Smooth muscle cell (in vitro differentiated cells): ENCODE data around the gene SUPT3H. TPM values are rescaled to one million over a fixed set of nuclear protein-coding genes. Genes with fewer than 3 reads are reported as not detected.

ENCODE experiments used
- DNase-seq: peaks from one replicate; lab custom pipeline; 2025; ENCODE audit not compliant: unreplicated experiment; lab: John Stamatoyannopoulos, UW
- H2AFZ ChIP-seq: fragments of 200-600 bp; sonication (generic); 2 replicates; pipeline ENCODE4 v1.6.0; 2016; ENCODE audit warnings: antibody characterized with exemption, low read depth, mild to moderate bottlenecking
- H3F3A ChIP-seq: fragments of 200-600 bp; sonication (generic); 2 replicates; pipeline ENCODE4 v1.6.0; 2017; ENCODE audit warnings: antibody characterized with exemption, low read depth
- H3K27ac ChIP-seq: fragments of 200-600 bp; sonication (generic); 2 replicates; pipeline ENCODE4 v1.5.1; 2016; ENCODE audit warnings: low read depth, mild to moderate bottlenecking
- H3K27me3 ChIP-seq: fragments of 200-600 bp; sonication (generic); 2 replicates; pipeline ENCODE4 v1.6.1; 2016; ENCODE audit warnings: low read depth, mild to moderate bottlenecking
- H3K36me3 ChIP-seq: fragments of 200-600 bp; sonication (generic); 2 replicates; pipeline ENCODE4 v1.5.1; 2016; ENCODE audit warnings: low read depth
- H3K4me1 ChIP-seq: fragments of 200-600 bp; sonication (generic); 2 replicates; pipeline ENCODE4 v1.5.1; 2016; ENCODE audit warnings: low read depth
- H3K4me2 ChIP-seq: fragments of 200-600 bp; sonication (generic); 2 replicates; pipeline ENCODE4 v1.6.0; 2016; ENCODE audit warnings: mild to moderate bottlenecking
- H3K4me3 ChIP-seq: fragments of 200-600 bp; sonication (generic); 2 replicates; pipeline ENCODE4 v1.5.1; 2016; ENCODE audit warnings: mild to moderate bottlenecking
- H3K79me2 ChIP-seq: fragments of 200-600 bp; sonication (generic); 2 replicates; pipeline ENCODE4 v1.6.0; 2016; ENCODE audit warnings: low read depth, mild to moderate bottlenecking
- H3K9ac ChIP-seq: fragments of 200-600 bp; sonication (generic); 2 replicates; pipeline ENCODE4 v1.6.0; 2016; ENCODE audit warnings: low read depth
- H3K9me3 ChIP-seq: fragments of 200-600 bp; sonication (generic); replicated peaks from 2 replicates; pipeline ENCODE4 v1.5.1; 2016; ENCODE audit warnings: low read depth
- H4K20me1 ChIP-seq: fragments of 200-600 bp; sonication (generic); 2 replicates; pipeline ENCODE4 v1.6.0; 2016; ENCODE audit warnings: low read depth
- CTCF ChIP-seq: fragments of 200-600 bp; sonication (generic); IDR thresholded peaks from 2 replicates; pipeline ENCODE4 v1.5.1; 2017; ENCODE audit warnings: borderline replicate concordance, mild to moderate bottlenecking, antibody characterized with exemption; ENCODE audit not compliant: insufficient read depth, poor library complexity, severe bottlenecking
- WGBS: methylation state at CpG from one replicate; pipeline ENCODE4 v1.1.7; 2016; ENCODE audit warnings: low lambda C conversion rate; 5-methylcytosine and 5-hydroxymethylcytosine counted together
- polyA plus RNA-seq: library from polyadenylated mRNA; unstranded; fragments of >200 nt; fragmentation: Nextera tagmentation; extraction: Ambion mirVana; gene quantifications from 2 replicates; pipeline ENCODE4 v1.2.1, GENCODE V29; 2016
- total RNA-seq: library from RNA; depleted of rRNA; stranded (reverse); fragments of >200 nt; gene quantifications from 2 replicates; pipeline ENCODE4 v1.2.3, GENCODE V29; 2014

SUPT3H gene
- total and polyA plus RNA-seq, 2 experiments from 2014 or later, result 19.4 to 22.9 TPM

GRCh38 chr6:44923444-44923843 is 454.3 kb downstream of the SUPT3H start:
- H2AFZ ChIP-seq, result no peak overlapping the region
- H3K36me3 ChIP-seq, result no peaks in the 10 kb centered on the region
- DNase-seq, result no peak
- WGBS, result 95% methylated on average over 1 of the region's 1 CpG
- H3K4me1 ChIP-seq, result no peaks in the 10 kb centered on the region
- no peak overlapping the region for H3K4me2 ChIP-seq
- no peaks in the 10 kb centered on the region for H3F3A ChIP-seq
- no peak overlapping the region for H3K4me3 ChIP-seq
- H3K79me2 ChIP-seq, result no peaks in the 10 kb centered on the region
- no peak for TF ChIP-seq CTCF
- no peak overlapping the region for H3K27ac ChIP-seq
- H3K9ac ChIP-seq, result no peak overlapping the region
- H3K9me3 ChIP-seq, result no peaks in the 10 kb centered on the region
- H4K20me1 ChIP-seq, result no peaks in the 10 kb centered on the region
- H3K27me3 ChIP-seq, result no peaks in the 10 kb centered on the region

- Histone ChIP-seq H4K20me1 (no peaks in the 10 kb centered on the region), H3K4me2 (no peak overlapping the region), H2AFZ (no peak overlapping the region), H3K9me3 (no peaks in the 10 kb centered on the region), H3K27me3 (no peaks in the 10 kb centered on the region), H3K4me3 (no peak overlapping the region), H3K4me1 (no peaks in the 10 kb centered on the region), H3K79me2 (no peaks in the 10 kb centered on the region), H3K36me3 (no peaks in the 10 kb centered on the region), H3K9ac (no peak overlapping the region), H3F3A (no peaks in the 10 kb centered on the region), H3K27ac (no peak overlapping the region)
- 94% methylated on average over 3 of the region's 3 CpGs for WGBS
- TF ChIP-seq CTCF, result no peak
- DNase-seq, result no peak
These were observed 455.9 kb downstream of the SUPT3H start for GRCh38 chr6:44921798-44922197.

- Histone ChIP-seq H4K20me1 (no peaks in the 10 kb centered on the region), H3K9ac (no peak overlapping the region), H3K4me1 (no peaks in the 10 kb centered on the region), H2AFZ (no peak overlapping the region), H3K4me3 (no peak overlapping the region), H3K27me3 (no peaks in the 10 kb centered on the region), H3K27ac (no peak overlapping the region), H3K9me3 (no peaks in the 10 kb centered on the region), H3F3A (no peaks in the 10 kb centered on the region), H3K36me3 (no peaks in the 10 kb centered on the region), H3K4me2 (no peak overlapping the region), H3K79me2 (no peaks in the 10 kb centered on the region)
- 77% methylated on average over 5 of the region's 5 CpGs for WGBS
- no peak for TF ChIP-seq CTCF
- DNase-seq, result no peak
These were observed 456.7 kb downstream of the SUPT3H start for GRCh38 chr6:44920952-44921491.

DNA sequence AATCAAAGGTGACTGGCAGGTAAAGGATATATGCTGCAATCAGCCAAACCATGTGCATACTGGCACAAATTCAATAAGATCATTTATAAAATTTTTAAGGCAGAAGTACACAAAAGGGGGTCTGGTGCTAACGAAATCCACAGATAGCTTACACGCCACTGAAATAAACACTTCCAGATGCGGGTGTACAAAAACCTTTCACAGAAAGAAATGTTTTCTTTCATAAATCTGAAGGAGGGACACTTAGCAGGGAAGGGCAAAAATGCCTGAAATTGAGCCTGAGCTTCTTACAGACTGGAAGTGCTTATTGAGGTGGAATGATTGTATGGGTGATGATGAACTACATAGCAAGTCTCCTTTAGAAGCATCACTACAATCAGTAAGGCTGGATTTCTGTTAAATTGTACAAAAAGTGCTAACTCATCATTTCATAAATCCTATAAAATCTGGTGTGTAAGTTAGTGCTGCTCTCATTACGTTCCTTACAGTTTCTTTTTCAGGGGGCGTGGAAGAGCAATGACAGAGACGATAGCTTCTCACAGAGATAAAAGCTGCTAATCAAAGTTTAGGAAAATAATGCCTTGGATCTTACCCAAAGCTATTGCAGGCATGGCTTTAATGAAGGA is 458.9 kb downstream of the SUPT3H start:
- Histone ChIP-seq H3K4me3 (no peak overlapping the region), H3K4me2 (no peak overlapping the region), H3K79me2 (no peaks in the 10 kb centered on the region), H3K9ac (no peak overlapping the region), H3K27ac (no peak overlapping the region), H3K36me3 (no peaks in the 10 kb centered on the region), H3F3A (no peaks in the 10 kb centered on the region), H4K20me1 (no peaks in the 10 kb centered on the region), H2AFZ (no peak overlapping the region), H3K27me3 (no peaks in the 10 kb centered on the region), H3K4me1 (no peaks in the 10 kb centered on the region), H3K9me3 (no peaks in the 10 kb centered on the region)
- 68% methylated on average over 6 of the region's 6 CpGs for whole genome bisulfite sequencing
- no peak for DNase-seq
- TF ChIP-seq CTCF, result no peak
